ENCODE data around the gene RNF8. TPM values are rescaled to one million over a fixed set of nuclear protein-coding genes. Genes with fewer than 3 reads are reported as not detected.

RNF8 gene
- total RNA-seq, 1 donor from 2014 or later = 13.1 TPM

GRCh38 chr6:37308069-37308815 lies 45.5 kb upstream of the RNF8 start:
- H3K27ac ChIP-seq = peak overlapping the region; percentile 42
- H3K27me3 ChIP-seq (ENCODE audit: low read depth) = no peaks in the 10 kb centered on the region
- peaks cover 26% of the 10 kb centered on the region for H3K36me3 ChIP-seq
- ATAC-seq (peak; percentile 77 to 85), DNase-seq (no peak)
- intact Hi-C loops (cut with DNase I) = no loop called here
- H3K4me1 ChIP-seq = peaks cover 6% of the 10 kb centered on the region
- no peak overlapping the region for H3K4me3 ChIP-seq
- no peak for TF ChIP-seq CTCF (IDR thresholded peaks at IDR 0.05)
- H3K9me3 ChIP-seq = no peaks in the 10 kb centered on the region

- intact Hi-C loops (cut with DNase I) = no loop called here
- Histone ChIP-seq H3K36me3 (peaks cover 28% of the 10 kb centered on the region), H3K27ac (no peak overlapping the region), H3K9me3 (no peaks in the 10 kb centered on the region), H3K4me1 (peaks cover 6% of the 10 kb centered on the region), H3K27me3 (ENCODE audit: low read depth) (no peaks in the 10 kb centered on the region), H3K4me3 (no peak overlapping the region)
- DNase-seq (no peak), ATAC-seq (no peak)
- TF ChIP-seq CTCF (IDR thresholded peaks at IDR 0.05) = no peak
Observed at GRCh38 chr6:37309046-37309445, 44.7 kb upstream of the RNF8 start.

GRCh38 chr6:37309692-37310091 lies 44.1 kb upstream of the RNF8 start:
- intact Hi-C loops (cut with DNase I) = no loop called here
- ATAC-seq (no peak), DNase-seq (no peak)
- Histone ChIP-seq H3K36me3 (peaks cover 30% of the 10 kb centered on the region), H3K27me3 (ENCODE audit: low read depth) (no peaks in the 10 kb centered on the region), H3K4me3 (no peak overlapping the region), H3K4me1 (peaks cover 6% of the 10 kb centered on the region), H3K27ac (no peak overlapping the region), H3K9me3 (no peaks in the 10 kb centered on the region)
- TF ChIP-seq CTCF (IDR thresholded peaks at IDR 0.05) = no peak

GRCh38 chr6:37310966-37311365 lies 42.8 kb upstream of the RNF8 start:
- Histone ChIP-seq H3K27me3 (ENCODE audit: low read depth) (no peaks in the 10 kb centered on the region), H3K36me3 (peaks cover 40% of the 10 kb centered on the region), H3K27ac (no peak overlapping the region), H3K4me1 (peaks cover 6% of the 10 kb centered on the region), H3K4me3 (no peak overlapping the region), H3K9me3 (no peaks in the 10 kb centered on the region)
- intact Hi-C loops (cut with DNase I) = no loop called here
- DNase-seq = no peak
- no peak for ATAC-seq
- no peak for TF ChIP-seq CTCF (IDR thresholded peaks at IDR 0.05)

GRCh38 chr6:37311741-37312473 lies 41.9 kb upstream of the RNF8 start:
- intact Hi-C loops (cut with DNase I) = no loop called here
- peaks cover 45% of the 10 kb centered on the region for H3K36me3 ChIP-seq
- TF ChIP-seq CTCF (IDR thresholded peaks at IDR 0.05) = no peak

More at GRCh38 chr6:37311741-37312473, 41.9 kb upstream of the RNF8 start:
- DNase-seq = no peak
- Histone ChIP-seq H3K27ac (no peak overlapping the region), H3K4me3 (no peak overlapping the region), H3K27me3 (ENCODE audit: low read depth) (no peaks in the 10 kb centered on the region), H3K4me1 (peaks cover 6% of the 10 kb centered on the region), H3K9me3 (no peaks in the 10 kb centered on the region)
- ATAC-seq = no peak

Data from lower lobe of right lung (tissue), 2 donors.